Sigmoid colon (tissue), 7 donors: ENCODE data around the gene L2HGDH. TPM values are rescaled to one million over a fixed set of nuclear protein-coding genes. Genes with fewer than 3 reads are reported as not detected.

Source experiments
- DNase-seq: peaks from one replicate; pipeline ENCODE4 v3.0.0-alpha.2; 2019
- H3K27ac ChIP-seq, 4 donors: fragments of 200-600 bp; sonication (generic); one replicate each; pipeline ENCODE4 v1.5.1; 2016 to 2019; ENCODE audit warnings: mild to moderate bottlenecking in 1 of 4
- H3K27me3 ChIP-seq, 3 donors: fragments of 200-600 bp; sonication (generic); one replicate each; pipeline ENCODE4 v1.5.1; 2019; ENCODE audit warnings: mild to moderate bottlenecking in 1 of 3
- H3K36me3 ChIP-seq, 4 donors: fragments of 200-600 bp; sonication (generic); one replicate each; pipeline ENCODE4 v1.5.1; 2016 to 2019
- H3K4me1 ChIP-seq, 4 donors: fragments of 200-600 bp; sonication (generic); one replicate each; pipeline ENCODE4 v1.5.1; 2017 to 2019
- H3K4me3 ChIP-seq, 4 donors: fragments of 200-600 bp; sonication (generic); one replicate each; pipeline ENCODE4 v1.5.1; 2017 to 2019; ENCODE audit warnings: mild to moderate bottlenecking in 2 of 4, moderate library complexity in 1 of 4
- H3K9me3 ChIP-seq, 4 donors: fragments of 200-600 bp in 3 of 4; sonication (generic) in 3 of 4; one replicate each; pipeline versions ENCODE4 v1.5.1 to v1.6.1; 2013 to 2019
- EP300 ChIP-seq, 4 donors: sonication (generic); formaldehyde crosslinking; IDR thresholded peaks; one replicate each; pipeline ENCODE4 v1.6.1; 2017; ENCODE audit warnings: antibody characterized with exemption in 4 of 4
- POLR2A ChIP-seq, 2 donors: fragments of 450-650 bp; IDR thresholded peaks; one replicate each; pipeline ENCODE4 v1.6.1; 2016; ENCODE audit warnings: antibody characterized with exemption in 2 of 2, mild to moderate bottlenecking in 2 of 2, moderate library complexity in 2 of 2
- POLR2AphosphoS5 ChIP-seq, 4 donors: sonication (generic); formaldehyde crosslinking; IDR thresholded peaks; one replicate each; pipeline ENCODE4 v1.6.1; 2017; ENCODE audit warnings: antibody characterized with exemption in 4 of 4
- WGBS, 2 donors: extraction: QIAGEN DNeasy Blood & Tissue Kit; methylation state at CpG; one replicate each; pipeline ENCODE4 v1.1.7; 2013; 5-methylcytosine and 5-hydroxymethylcytosine counted together
- intact Hi-C: fragments of 100-400 bp; cut with DNase I; formaldehyde crosslinking; loops from one replicate; pipeline ENCODE4 v1.15.1; 2023
- polyA plus RNA-seq, 3 donors: library from polyadenylated mRNA; stranded (reverse); fragments of 200-250 nt; gene quantifications; one replicate each; pipeline ENCODE4 v1.2.3, GENCODE V29; 2013
- total RNA-seq, 4 donors: library from RNA; depleted of rRNA; stranded (reverse); fragments of >200 nt; gene quantifications; one replicate each; pipeline ENCODE4 v1.1.0, GENCODE V29; 2016
- TF ChIP-seq, protein P1 (sequence below), 4 experiments: fragments of 450-650 bp in 3 of 4; fragments of 200-600 bp in 1 of 4; IDR thresholded peaks; one replicate each; pipeline ENCODE4 v1.5.1; 2016 to 2019; ENCODE audit warnings: antibody characterized with exemption in 4 of 4, mild to moderate bottlenecking in 3 of 4, moderate library complexity in 2 of 4
- donor health status: healthy with polysubstance abuse.
- donor health status: Bipolar disorder and iron deficiency.
- donor health status: healthy.

Gene L2HGDH
- total and polyA plus RNA-seq, 7 donors = 2.7 to 6.7 (median 3.9) TPM

- no peaks in the 10 kb centered on the region for H3K27me3 ChIP-seq
- peaks cover 0 to 15% (median under 1%) of the 10 kb centered on the region in 4 donors for H3K36me3 ChIP-seq
- WGBS, 2 donors = 85 to 90% methylated on average over 4 of the region's 4 CpGs
- DNase-seq = no peak
- H3K4me3 ChIP-seq = no peak overlapping the region
- peak overlapping the region in 3 of 4 donors; percentile 45 to 70 (median 66) for H3K27ac ChIP-seq
- TF ChIP-seq POLR2A (IDR thresholded peaks at IDR 0.05) = no peak
- peak in 1 of 4 donors; percentile 44 for TF ChIP-seq POLR2AphosphoS5 (IDR thresholded peaks at IDR 0.05)
- no peak for TF ChIP-seq EP300 (IDR thresholded peaks at IDR 0.05)
- peaks cover 0 to 62% (median 47%) of the 10 kb centered on the region in 4 donors for H3K4me1 ChIP-seq
- no peaks in the 10 kb centered on the region for H3K9me3 ChIP-seq
- intact Hi-C loops = no loop called here
These were observed 40.6 kb upstream of the L2HGDH start for GRCh38 chr14:50352584-50352983.

DNA sequence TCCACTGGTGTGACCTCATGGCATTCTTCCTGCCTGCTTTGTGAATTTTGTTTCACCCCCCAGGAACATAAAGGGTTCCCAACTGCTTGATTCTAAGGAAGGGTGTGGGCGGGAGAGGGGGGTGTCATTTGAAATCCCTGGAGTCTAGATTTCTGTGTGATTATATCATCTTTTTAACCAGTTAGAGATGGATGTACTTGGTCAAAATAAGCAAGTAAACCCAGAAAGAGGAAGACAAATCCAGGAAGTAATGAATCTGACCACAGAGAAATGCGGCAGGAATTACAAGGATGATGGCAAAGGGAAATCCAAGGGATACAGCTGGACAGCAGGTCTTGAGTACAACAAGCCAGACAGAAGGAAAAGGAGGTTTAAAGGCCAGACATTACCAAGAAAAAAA lies 38.9 kb upstream of the L2HGDH start:
- H3K9me3 ChIP-seq = no peaks in the 10 kb centered on the region
- peak overlapping the region in 2 of 4 donors; percentile 66 to 70 for H3K27ac ChIP-seq
- TF ChIP-seq POLR2A (IDR thresholded peaks at IDR 0.05) (no peak), POLR2AphosphoS5 (IDR thresholded peaks at IDR 0.05) (no peak), EP300 (IDR thresholded peaks at IDR 0.05) (no peak)
- TF ChIP-seq, protein P1, sequence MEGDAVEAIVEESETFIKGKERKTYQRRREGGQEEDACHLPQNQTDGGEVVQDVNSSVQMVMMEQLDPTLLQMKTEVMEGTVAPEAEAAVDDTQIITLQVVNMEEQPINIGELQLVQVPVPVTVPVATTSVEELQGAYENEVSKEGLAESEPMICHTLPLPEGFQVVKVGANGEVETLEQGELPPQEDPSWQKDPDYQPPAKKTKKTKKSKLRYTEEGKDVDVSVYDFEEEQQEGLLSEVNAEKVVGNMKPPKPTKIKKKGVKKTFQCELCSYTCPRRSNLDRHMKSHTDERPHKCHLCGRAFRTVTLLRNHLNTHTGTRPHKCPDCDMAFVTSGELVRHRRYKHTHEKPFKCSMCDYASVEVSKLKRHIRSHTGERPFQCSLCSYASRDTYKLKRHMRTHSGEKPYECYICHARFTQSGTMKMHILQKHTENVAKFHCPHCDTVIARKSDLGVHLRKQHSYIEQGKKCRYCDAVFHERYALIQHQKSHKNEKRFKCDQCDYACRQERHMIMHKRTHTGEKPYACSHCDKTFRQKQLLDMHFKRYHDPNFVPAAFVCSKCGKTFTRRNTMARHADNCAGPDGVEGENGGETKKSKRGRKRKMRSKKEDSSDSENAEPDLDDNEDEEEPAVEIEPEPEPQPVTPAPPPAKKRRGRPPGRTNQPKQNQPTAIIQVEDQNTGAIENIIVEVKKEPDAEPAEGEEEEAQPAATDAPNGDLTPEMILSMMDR (IDR thresholded peaks at IDR 0.05) = no peak
- intact Hi-C loops = no loop called here
- 74 to 89% methylated on average over 2 of the region's 2 CpGs for WGBS, 2 donors
- H3K4me3 ChIP-seq = no peak overlapping the region
- no peak for DNase-seq
- no peaks in the 10 kb centered on the region for H3K27me3 ChIP-seq
- H3K36me3 ChIP-seq = peaks cover 0 to 1% (median 0%) of the 10 kb centered on the region in 4 donors
- peaks cover 0 to 76% (median 60%) of the 10 kb centered on the region in 4 donors for H3K4me1 ChIP-seq

GRCh38 chr14:50348933-50349332 lies 36.9 kb upstream of the L2HGDH start:
- peak overlapping the region in 3 of 4 donors; percentile 57 to 81 (median 80) for H3K27ac ChIP-seq
- peaks cover 0 to 86% (median 78%) of the 10 kb centered on the region in 4 donors for H3K4me1 ChIP-seq
- no peaks in the 10 kb centered on the region for H3K27me3 ChIP-seq
- no peaks in the 10 kb centered on the region for H3K9me3 ChIP-seq
- no peak for TF ChIP-seq POLR2AphosphoS5 (IDR thresholded peaks at IDR 0.05)
- TF ChIP-seq POLR2A (IDR thresholded peaks at IDR 0.05) = no peak
- no peak for TF ChIP-seq EP300 (IDR thresholded peaks at IDR 0.05)
- TF ChIP-seq, protein P1 (IDR thresholded peaks at IDR 0.05) = no peak
- H3K4me3 ChIP-seq = no peak overlapping the region
- no peak for DNase-seq
- H3K36me3 ChIP-seq = no peaks in the 10 kb centered on the region
- intact Hi-C loops = loop anchor here (5.0 kb wide), 1 partner anchor 48 kb away; the partner anchor contains the start of gene CDKL1

- H3K4me3 ChIP-seq = no peak overlapping the region
- H3K36me3 ChIP-seq = no peaks in the 10 kb centered on the region
- WGBS, 2 donors = 94 to 96% methylated on average over 1 of the region's 1 CpG
- no peak for DNase-seq
- H3K4me1 ChIP-seq = peaks cover 0 to 89% (median 82%) of the 10 kb centered on the region in 4 donors
- TF ChIP-seq POLR2A (IDR thresholded peaks at IDR 0.05) = no peak
- TF ChIP-seq POLR2AphosphoS5 (IDR thresholded peaks at IDR 0.05) = peak in 1 of 4 donors; percentile 33
- no peaks in the 10 kb centered on the region for H3K27me3 ChIP-seq
- no peaks in the 10 kb centered on the region for H3K9me3 ChIP-seq
- peak overlapping the region in 3 of 4 donors; percentile 57 to 81 (median 80) for H3K27ac ChIP-seq
- intact Hi-C loops = loop anchor here (5.0 kb wide), 1 partner anchor 50 kb away; the partner anchor contains the start of gene CDKL1
These were observed 35.5 kb upstream of the L2HGDH start for GRCh38 chr14:50347521-50347920.

- intact Hi-C loops = loop anchor here (5.0 kb wide), 1 partner anchor 51 kb away; the partner anchor contains the start of gene CDKL1
- H3K9me3 ChIP-seq = no peaks in the 10 kb centered on the region
- DNase-seq = no peak
- no peak overlapping the region for H3K4me3 ChIP-seq
- peak overlapping the region; percentile 41 to 81 (median 68) for H3K27ac ChIP-seq
- no peaks in the 10 kb centered on the region for H3K27me3 ChIP-seq
- TF ChIP-seq POLR2A (IDR thresholded peaks at IDR 0.05) (no peak), EP300 (IDR thresholded peaks at IDR 0.05) (no peak), POLR2AphosphoS5 (IDR thresholded peaks at IDR 0.05) (no peak)
- TF ChIP-seq, protein P1 (IDR thresholded peaks at IDR 0.05) = no peak
- peaks cover 0 to 89% (median 84%) of the 10 kb centered on the region in 4 donors for H3K4me1 ChIP-seq
- no peaks in the 10 kb centered on the region for H3K36me3 ChIP-seq
- 71 to 76% methylated on average over 6 of the region's 6 CpGs for WGBS, 2 donors
These were observed 33.9 kb upstream of the L2HGDH start for GRCh38 chr14:50345846-50346422.
